GM21390 (cell line): Measurements from ENCODE around the gene CEP55.
A peak's percentile ranks its signal among the peaks of the same experiment; 100 is the strongest.

Experiments
- ATAC-seq: cut with Tn5 transposase; IDR thresholded peaks from one replicate; pipeline ENCODE4 v1.9.1; 2021; ENCODE audit not compliant: unreplicated experiment

CEP55 gene

GRCh38 chr10:93468461-93469213 lies 27.8 kb upstream of the CEP55 start:
- ATAC-seq = no peak

DNA sequence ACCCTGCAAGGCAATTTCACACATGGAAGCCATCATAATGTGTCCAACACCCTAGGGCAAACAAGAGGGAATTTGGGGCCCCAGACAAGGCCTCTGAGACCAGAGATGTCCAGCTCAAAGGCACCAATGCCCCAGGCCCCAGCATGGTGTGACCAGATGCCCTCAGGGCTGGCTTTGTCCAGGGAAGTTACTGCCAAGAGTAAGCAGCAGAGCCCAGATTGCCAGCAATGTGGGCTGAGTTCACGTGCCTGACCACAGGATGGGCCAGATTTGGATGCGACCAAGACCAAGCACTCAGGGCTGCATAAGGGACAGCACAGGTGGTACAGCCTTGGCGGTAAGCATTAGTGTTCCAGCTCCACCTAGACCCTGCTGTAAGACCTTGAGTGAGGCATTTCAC lies 27.0 kb upstream of the CEP55 start:
- ATAC-seq = no peak

- no peak for ATAC-seq
Observed at GRCh38 chr10:93471110-93471651, 25.2 kb upstream of the CEP55 start.

GRCh38 chr10:93473161-93473560 lies 23.3 kb upstream of the CEP55 start:
- ATAC-seq = no peak

DNA sequence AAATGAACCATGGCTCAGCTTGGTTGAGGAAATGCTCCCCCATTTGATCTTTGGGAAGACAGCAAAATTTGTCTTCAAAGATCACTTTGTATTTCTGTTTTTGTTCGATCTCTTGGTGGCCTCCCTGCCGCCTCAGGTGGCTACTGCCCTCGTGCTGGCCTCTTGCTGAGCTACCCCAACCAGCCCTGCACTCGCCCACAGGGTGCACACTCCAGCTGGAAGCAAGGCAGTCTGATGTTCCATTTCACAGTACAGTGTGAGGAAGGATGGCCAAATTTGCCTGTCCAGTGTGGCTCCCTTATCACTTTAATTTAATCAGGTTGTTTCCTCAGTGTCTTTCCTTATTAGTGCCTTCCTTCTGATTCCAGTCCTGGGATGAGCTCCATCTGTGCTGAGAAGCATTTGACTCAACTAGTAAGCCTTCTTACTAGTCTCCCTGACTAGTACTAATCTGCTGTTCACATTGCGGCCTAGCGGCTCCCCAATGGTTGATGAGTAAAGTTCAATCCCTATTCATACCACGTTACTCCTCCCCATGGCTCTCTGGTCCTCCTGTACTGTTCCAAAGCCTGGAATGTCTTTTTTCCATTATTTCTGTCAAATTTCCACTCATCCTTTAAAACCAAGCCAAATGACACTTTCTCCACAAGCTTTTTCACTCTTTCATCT lies 22.5 kb upstream of the CEP55 start:
- ATAC-seq = no peak

- ATAC-seq = no peak
Observed at GRCh38 chr10:93475227-93475626, 21.2 kb upstream of the CEP55 start.

DNA sequence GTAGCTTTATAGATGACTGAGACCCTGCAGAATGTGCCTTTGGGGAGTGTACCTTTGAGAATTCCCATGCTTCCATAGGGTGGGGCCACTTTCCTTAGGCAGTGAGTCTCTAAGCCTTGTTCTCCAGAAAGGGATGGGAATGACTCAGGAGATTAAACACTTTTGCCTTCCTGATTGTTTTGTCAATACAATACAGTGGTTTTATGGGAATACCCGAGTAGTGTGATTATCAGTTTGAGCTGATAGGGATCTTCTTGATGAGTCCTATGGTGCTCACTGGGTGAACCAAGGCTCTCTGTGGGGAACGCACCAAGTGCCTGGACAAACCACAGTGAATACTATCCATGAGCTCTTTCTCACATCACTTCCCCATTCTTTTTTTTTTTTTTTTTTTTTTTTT lies 20.5 kb upstream of the CEP55 start:
- ATAC-seq = no peak

DNA sequence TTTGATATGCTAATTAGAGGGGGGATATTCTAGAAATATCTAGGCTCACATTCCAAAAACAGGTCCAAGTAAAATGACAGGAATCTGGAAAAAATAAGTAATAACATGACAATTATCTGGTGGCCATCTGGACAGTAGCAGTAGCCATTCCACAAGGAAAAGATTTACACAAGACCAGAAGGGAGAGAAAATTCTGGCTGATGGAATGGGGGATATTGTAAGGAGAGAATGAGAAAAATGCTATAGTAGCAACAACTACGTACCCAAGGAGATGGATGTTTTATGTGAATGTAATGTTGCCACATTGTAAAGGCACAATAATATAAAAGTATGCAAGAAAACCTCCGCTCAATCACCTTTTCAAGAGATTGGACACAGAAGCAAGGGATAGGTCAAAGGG lies 19.7 kb upstream of the CEP55 start:
- no peak for ATAC-seq

- no peak for ATAC-seq
Observed at GRCh38 chr10:93478873-93479272, 17.5 kb upstream of the CEP55 start.

DNA sequence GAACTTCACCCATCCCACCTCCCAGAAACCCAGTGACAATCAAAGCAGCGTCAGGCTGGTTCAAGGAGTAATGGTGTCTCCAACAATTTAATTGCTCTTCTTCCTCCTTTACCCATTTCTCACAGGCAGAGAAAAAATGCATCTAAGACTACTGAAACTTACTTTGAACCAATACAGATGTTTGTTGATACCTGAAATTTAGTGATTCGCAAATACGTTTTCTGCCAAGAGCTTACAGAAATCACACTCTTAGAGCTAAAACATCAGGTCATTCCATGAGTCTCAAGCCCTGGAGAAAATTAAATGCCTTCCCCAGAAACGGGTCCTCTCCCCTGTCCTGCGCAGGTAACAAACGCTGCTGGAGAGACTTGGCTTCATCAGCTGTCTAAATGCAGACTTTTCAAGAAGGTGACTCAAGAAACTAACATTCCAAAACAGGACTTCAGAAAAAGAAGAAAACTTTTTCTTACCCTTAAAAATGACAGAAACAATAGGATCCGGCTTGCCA lies 14.7 kb upstream of the CEP55 start:
- ATAC-seq = no peak

GRCh38 chr10:93482145-93482834 lies 14.1 kb upstream of the CEP55 start, which contains the start of gene MYOF:
Gene MYOF (minus strand): TSS chr10:93482334. CDS start chr10:93482194, 140 bp downstream.
- peak; percentile 86 for ATAC-seq

GRCh38 chr10:93485690-93486089 lies 10.7 kb upstream of the CEP55 start:
- ATAC-seq = no peak

DNA sequence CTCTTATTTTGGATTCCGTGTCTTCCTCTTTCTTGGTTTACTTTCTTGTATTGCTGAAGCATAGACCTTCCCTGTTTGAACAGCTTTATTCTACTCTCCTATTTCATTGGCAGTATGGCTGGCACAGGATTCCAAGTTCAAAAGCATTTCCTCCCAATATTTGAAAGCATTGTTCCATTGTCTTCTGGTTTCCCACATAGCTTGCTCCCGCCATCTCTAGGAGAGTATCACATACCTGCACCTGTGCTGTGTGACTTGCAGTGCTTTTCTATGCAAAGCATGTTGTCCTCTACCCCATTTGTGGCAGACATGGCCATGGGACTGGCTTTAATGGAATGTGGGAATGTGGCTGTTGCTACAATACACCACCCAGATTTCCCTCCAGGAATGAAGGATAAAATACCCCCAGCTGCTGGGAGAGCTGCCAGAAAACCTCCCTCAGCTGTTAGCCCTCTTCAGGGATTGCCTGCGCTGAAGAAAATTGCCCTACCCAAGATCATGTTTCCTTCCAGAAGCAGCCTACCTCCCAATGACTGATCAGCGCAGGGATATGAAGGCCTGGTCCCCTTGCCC lies 7.4 kb upstream of the CEP55 start:
- no peak for ATAC-seq

GRCh38 chr10:93491602-93492121 lies 4.8 kb upstream of the CEP55 start:
- no peak for ATAC-seq

DNA sequence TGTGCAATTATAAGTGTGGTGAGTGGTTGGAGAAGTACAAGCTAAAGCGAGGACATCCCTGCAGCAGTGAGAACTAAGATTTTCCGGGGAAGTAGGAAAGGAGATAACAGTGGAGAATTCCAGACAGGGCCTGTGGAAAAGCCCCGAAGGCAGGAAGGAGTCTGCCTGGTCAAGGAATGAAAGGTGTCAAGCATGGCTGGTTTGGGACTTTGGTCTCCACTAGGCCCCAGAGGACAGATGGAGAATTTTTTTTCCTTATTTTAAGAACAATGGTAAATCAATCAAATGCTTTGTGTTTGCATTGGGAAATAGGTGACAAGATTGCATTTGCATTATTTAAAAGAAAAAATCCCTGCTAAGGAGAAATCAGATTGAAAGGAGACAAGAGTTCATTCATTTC lies 3.2 kb upstream of the CEP55 start:
- ATAC-seq = no peak

- ATAC-seq = no peak
Observed at GRCh38 chr10:93494494-93494893, 1.9 kb upstream of the CEP55 start.

DNA sequence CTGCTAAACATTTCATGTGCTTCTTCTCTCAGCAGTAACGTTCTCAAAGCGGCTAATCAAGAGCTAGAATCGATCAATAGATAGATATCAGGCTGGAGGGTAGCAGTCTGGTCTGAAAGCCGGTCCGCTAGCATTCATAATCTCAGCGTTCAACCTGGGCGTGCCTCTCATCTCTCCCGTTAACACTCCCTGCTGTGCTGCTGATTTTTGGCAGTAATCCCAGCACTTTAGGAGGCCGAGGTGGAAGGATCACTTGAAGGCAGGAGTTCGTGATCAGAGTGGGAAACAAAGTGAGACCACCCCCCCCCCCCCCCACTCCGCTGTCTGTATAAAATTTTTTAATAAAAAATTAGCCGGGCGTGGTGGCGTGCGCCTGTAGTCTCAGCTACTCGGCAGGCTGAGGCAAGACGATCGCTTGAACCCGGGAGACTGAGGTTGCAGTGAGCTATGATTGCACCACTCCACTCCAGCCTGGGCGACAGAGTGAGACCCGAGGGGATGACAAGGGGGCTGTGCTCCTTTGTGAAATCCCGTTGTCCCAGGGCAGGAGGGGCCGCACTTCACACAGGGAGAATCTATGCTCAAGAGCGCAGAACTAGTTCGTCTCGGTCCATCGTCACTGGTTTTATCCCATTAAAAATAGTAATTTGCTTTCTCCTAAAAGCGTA lies 624 bp upstream of the CEP55 start:
- ATAC-seq = peak; percentile 23

GRCh38 chr10:93498166-93498565 lies 1.8 kb downstream of the CEP55 start:
- ATAC-seq = no peak

DNA sequence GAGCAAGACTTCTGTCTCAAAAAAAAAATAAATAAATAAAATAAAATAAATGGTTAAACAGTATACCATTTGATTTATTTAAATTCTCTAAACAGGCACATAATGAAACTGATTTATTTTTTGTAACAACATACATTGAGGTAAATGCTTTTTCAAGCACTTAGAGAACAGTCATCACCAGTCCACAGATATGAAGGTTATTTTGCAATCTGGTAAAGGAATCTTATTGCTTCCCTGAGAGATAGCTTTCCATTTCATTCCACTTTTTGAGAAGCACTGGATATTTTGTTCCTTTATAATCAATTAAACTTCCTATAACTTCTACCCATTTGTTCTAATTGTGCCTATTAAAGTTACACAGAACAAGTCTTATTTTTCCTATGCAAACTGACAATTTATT lies 5.2 kb downstream of the CEP55 start:
- ATAC-seq = no peak

GRCh38 chr10:93503075-93503474 lies 6.7 kb downstream of the CEP55 start:
- peak; percentile 89 for ATAC-seq
